HepG2 (cell line): ENCODE results near the gene RINL. TPM values are rescaled to one million over a fixed set of nuclear protein-coding genes. Genes with fewer than 3 reads are reported as not detected.

Source experiments
- HDAC1 ChIP-seq: sonication (generic); formaldehyde crosslinking; IDR thresholded peaks from 2 replicates; pipeline ENCODE4 v1.5.1; 2020; ENCODE audit warnings: mild to moderate bottlenecking, missing genetic modification reagents
- HDAC2 ChIP-seq: sonication (generic); formaldehyde crosslinking; IDR thresholded peaks from 2 replicates; pipeline ENCODE4 v1.4.0; 2020; ENCODE audit warnings: missing genetic modification reagents
- HMGA1 ChIP-seq: sonication (generic); formaldehyde crosslinking; conservative IDR thresholded peaks from 2 replicates; pipeline ENCODE4 v1.4.0; 2020; ENCODE audit warnings: missing genetic modification reagents
- HOXA3 ChIP-seq: sonication (generic); formaldehyde crosslinking; IDR thresholded peaks from 2 replicates; pipeline ENCODE4 v1.5.0; 2020; ENCODE audit warnings: missing genetic modification reagents
- HOXA7 ChIP-seq: sonication (generic); formaldehyde crosslinking; IDR thresholded peaks from 2 replicates; pipeline ENCODE4 v1.8.1; 2022; ENCODE audit warnings: mild to moderate bottlenecking, missing genetic modification reagents, moderate library complexity
- MATR3 ChIP-seq: sonication (generic); formaldehyde crosslinking; IDR thresholded peaks from 2 replicates; pipeline ENCODE4 v1.4.0; 2020; ENCODE audit warnings: missing genetic modification reagents
- MIER3 ChIP-seq: IDR thresholded peaks from 2 replicates; pipeline ENCODE4 v1.6.1; 2016; ENCODE audit warnings: missing compliant biosample characterization, borderline replicate concordance
- NCOA5 ChIP-seq: sonication (generic); formaldehyde crosslinking; IDR thresholded peaks from 2 replicates; pipeline ENCODE4 v1.4.0; 2020; ENCODE audit warnings: missing genetic modification reagents
- NFATC3 ChIP-seq: sonication (generic); formaldehyde crosslinking; IDR thresholded peaks from 2 replicates; pipeline ENCODE4 v1.5.1; 2020; ENCODE audit warnings: mild to moderate bottlenecking, missing genetic modification reagents
- NR2F1 ChIP-seq, 2 experiments: fragments of 450-650 bp in 1 of 2; formaldehyde crosslinking in 1 of 2; IDR thresholded peaks; 2 replicates each; pipeline versions ENCODE4 v1.5.0 to v1.6.1; 2016 to 2020; ENCODE audit warnings: mild to moderate bottlenecking in 1 of 2, missing compliant biosample characterization in 1 of 2, missing genetic modification reagents in 1 of 2, moderate library complexity in 1 of 2
- PRDM4 ChIP-seq: sonication (generic); formaldehyde crosslinking; IDR thresholded peaks from 2 replicates; pipeline ENCODE4 v1.9.0; 2021; ENCODE audit warnings: missing genetic modification reagents, borderline replicate concordance
- TCF7L2 ChIP-seq: IDR thresholded peaks from 2 replicates; pipeline ENCODE4 v1.6.1; 2011; ENCODE audit warnings: mild to moderate bottlenecking, low read depth, low read length, moderate library complexity
- U2AF1 ChIP-seq: fragments of 200-400 bp; formaldehyde crosslinking; optimal IDR thresholded peaks from 2 replicates; pipeline ENCODE3; 2017; ENCODE audit warnings: mild to moderate bottlenecking, low read depth, low read length
- YEATS4 ChIP-seq: sonication (generic); formaldehyde crosslinking; IDR thresholded peaks from 2 replicates; pipeline ENCODE4 v1.4.0; 2020; ENCODE audit warnings: missing genetic modification reagents, borderline replicate concordance
- ZBTB14 ChIP-seq: sonication (generic); formaldehyde crosslinking; IDR thresholded peaks from 2 replicates; pipeline ENCODE4 v1.4.0; 2020; ENCODE audit warnings: missing genetic modification reagents
- ZFP36L2 ChIP-seq: sonication (generic); formaldehyde crosslinking; IDR thresholded peaks from 2 replicates; pipeline ENCODE4 v1.4.0; 2020; ENCODE audit warnings: missing genetic modification reagents
- ZNF256 ChIP-seq: sonication (generic); formaldehyde crosslinking; conservative IDR thresholded peaks from 2 replicates; pipeline ENCODE4 v1.4.0; 2020; ENCODE audit warnings: missing genetic modification reagents
- ZNF484 ChIP-seq: sonication (generic); formaldehyde crosslinking; IDR thresholded peaks from 2 replicates; pipeline ENCODE4 v1.5.1; 2020; ENCODE audit warnings: mild to moderate bottlenecking, low read depth, missing genetic modification reagents, borderline replicate concordance
- ZNF558 ChIP-seq: sonication (generic); formaldehyde crosslinking; IDR thresholded peaks from 2 replicates; pipeline ENCODE4 v1.9.0; 2022; ENCODE audit warnings: mild to moderate bottlenecking, missing genetic modification reagents, borderline replicate concordance
- ZNF672 ChIP-seq: sonication (generic); formaldehyde crosslinking; IDR thresholded peaks from 2 replicates; pipeline ENCODE4 v1.8.1; 2022; ENCODE audit warnings: missing genetic modification reagents
- ZNF878 ChIP-seq: sonication (generic); formaldehyde crosslinking; IDR thresholded peaks from 2 replicates; pipeline ENCODE4 v1.8.1; 2023; ENCODE audit warnings: mild to moderate bottlenecking, missing genetic modification reagents, moderate library complexity
- ZSCAN20 ChIP-seq: sonication (generic); formaldehyde crosslinking; IDR thresholded peaks from 2 replicates; pipeline ENCODE4 v1.4.0; 2020; ENCODE audit warnings: missing genetic modification reagents, mild to moderate bottlenecking, borderline replicate concordance
- ZSCAN31 ChIP-seq: sonication (generic); formaldehyde crosslinking; IDR thresholded peaks from 2 replicates; pipeline ENCODE4 v1.5.0; 2020; ENCODE audit warnings: low read depth, mild to moderate bottlenecking, missing genetic modification reagents
- ZZZ3 ChIP-seq: sonication (generic); formaldehyde crosslinking; IDR thresholded peaks from 2 replicates; pipeline ENCODE4 v1.4.0; 2020; ENCODE audit warnings: missing genetic modification reagents, mild to moderate bottlenecking, borderline replicate concordance
- polyA plus RNA-seq, 8 experiments: library from polyadenylated mRNA; depleted of rRNA in 3 of 8; stranded (reverse) in 7 of 8; unstranded in 1 of 8; fragments of >200 nt; fragmentation: Illumina TruSeq in 4 of 8; extraction: Trizol in 4 of 8; gene quantifications; 2 replicates each; pipeline versions ENCODE4 v1.2.1 to v1.2.3, GENCODE V29; 2011 to 2016; ENCODE audit warnings: low read depth in 4 of 8, missing spikeins in 1 of 8, mixed read lengths in 1 of 8; ENCODE audit not compliant: insufficient read depth in 1 of 8
- total RNA-seq, 5 experiments: library from RNA; depleted of rRNA; stranded (reverse); fragments of >200 nt; fragmentation: Illumina TruSeq; extraction: Trizol; gene quantifications; 2 replicates each; pipeline ENCODE4 v1.2.3, GENCODE V29; 2016; ENCODE audit warnings: low read depth in 1 of 5
- TF ChIP-seq, protein P1 (sequence below): sonication (generic); formaldehyde crosslinking; IDR thresholded peaks from 2 replicates; pipeline ENCODE4 v1.4.0; 2020; ENCODE audit warnings: missing genetic modification reagents; ENCODE audit errors: not compliant biosample characterization
- TF ChIP-seq, protein P2 (sequence below): sonication (generic); formaldehyde crosslinking; conservative IDR thresholded peaks from 2 replicates; pipeline ENCODE4 v1.8.0; 2022; ENCODE audit warnings: low read depth, missing genetic modification reagents

Gene RINL
- total and polyA plus RNA-seq, 2 of the 13 experiments (the other 11 are each of a cell fraction or from before 2014, with no cell fraction given), result 11.4 to 18.0 TPM

- TF ChIP-seq TCF7L2 (no peak), ZSCAN31 (CRISPR knock-in tag) (no peak; the same call in 1 of the 2 replicates), NFATC3 (CRISPR knock-in tag) (no peak), MATR3 (CRISPR knock-in tag) (no peak), YEATS4 (CRISPR knock-in tag) (no peak), HDAC2 (CRISPR knock-in tag) (no peak), ZNF484 (CRISPR knock-in tag) (no peak), NCOA5 (CRISPR knock-in tag) (no peak), ZSCAN20 (CRISPR knock-in tag) (no peak), ZZZ3 (CRISPR knock-in tag) (no peak), ZNF672 (no peak), HDAC1 (CRISPR knock-in tag) (peak; percentile 25; the same call in 1 of the 2 replicates), U2AF1 (no peak), HOXA7 (CRISPR knock-in tag) (no peak), ZBTB14 (no peak), ZFP36L2 (CRISPR knock-in tag) (no peak), HMGA1 (CRISPR knock-in tag) (no peak), MIER3 (no peak), ZNF558 (CRISPR knock-in tag) (0 out of 2 replicates have a peak, but pooled peaks have one; percentile 35), NR2F1 (CRISPR knock-in tag; IDR thresholded peaks at IDR 0.05) (no peak), HOXA3 (CRISPR knock-in tag) (no peak), ZNF256 (no peak), ZNF878 (CRISPR knock-in tag) (no peak; the same call in 1 of the 2 replicates), PRDM4 (CRISPR knock-in tag) (no peak)
- TF ChIP-seq, protein P1, sequence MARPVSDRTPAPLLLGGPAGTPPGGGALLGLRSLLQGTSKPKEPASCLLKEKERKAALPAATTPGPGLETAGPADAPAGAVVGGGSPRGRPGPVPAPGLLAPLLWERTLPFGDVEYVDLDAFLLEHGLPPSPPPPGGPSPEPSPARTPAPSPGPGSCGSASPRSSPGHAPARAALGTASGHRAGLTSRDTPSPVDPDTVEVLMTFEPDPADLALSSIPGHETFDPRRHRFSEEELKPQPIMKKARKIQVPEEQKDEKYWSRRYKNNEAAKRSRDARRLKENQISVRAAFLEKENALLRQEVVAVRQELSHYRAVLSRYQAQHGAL (CRISPR knock-in tag), result no peak
- TF ChIP-seq, protein P2, sequence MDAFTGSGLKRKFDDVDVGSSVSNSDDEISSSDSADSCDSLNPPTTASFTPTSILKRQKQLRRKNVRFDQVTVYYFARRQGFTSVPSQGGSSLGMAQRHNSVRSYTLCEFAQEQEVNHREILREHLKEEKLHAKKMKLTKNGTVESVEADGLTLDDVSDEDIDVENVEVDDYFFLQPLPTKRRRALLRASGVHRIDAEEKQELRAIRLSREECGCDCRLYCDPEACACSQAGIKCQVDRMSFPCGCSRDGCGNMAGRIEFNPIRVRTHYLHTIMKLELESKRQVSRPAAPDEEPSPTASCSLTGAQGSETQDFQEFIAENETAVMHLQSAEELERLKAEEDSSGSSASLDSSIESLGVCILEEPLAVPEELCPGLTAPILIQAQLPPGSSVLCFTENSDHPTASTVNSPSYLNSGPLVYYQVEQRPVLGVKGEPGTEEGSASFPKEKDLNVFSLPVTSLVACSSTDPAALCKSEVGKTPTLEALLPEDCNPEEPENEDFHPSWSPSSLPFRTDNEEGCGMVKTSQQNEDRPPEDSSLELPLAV (CRISPR knock-in tag), result no peak
These were observed 27.0 kb downstream of the RINL start (continued) for GRCh38 chr19:38850976-38851621.
